GM21528 (cell line): ENCODE measurements around the gene KLHDC2.
"Not testable (repeated sequence)": the region's sequence is repeated elsewhere in the genome, so short reads cannot be mapped to it uniquely, and the experiment has no call there.

Source experiments
- ATAC-seq: cut with Tn5 transposase; IDR thresholded peaks from one replicate; pipeline ENCODE4 v1.9.1; 2021; ENCODE audit warnings: mild to moderate bottlenecking, moderate library complexity; ENCODE audit not compliant: unreplicated experiment, low FRiP score

KLHDC2 gene

DNA sequence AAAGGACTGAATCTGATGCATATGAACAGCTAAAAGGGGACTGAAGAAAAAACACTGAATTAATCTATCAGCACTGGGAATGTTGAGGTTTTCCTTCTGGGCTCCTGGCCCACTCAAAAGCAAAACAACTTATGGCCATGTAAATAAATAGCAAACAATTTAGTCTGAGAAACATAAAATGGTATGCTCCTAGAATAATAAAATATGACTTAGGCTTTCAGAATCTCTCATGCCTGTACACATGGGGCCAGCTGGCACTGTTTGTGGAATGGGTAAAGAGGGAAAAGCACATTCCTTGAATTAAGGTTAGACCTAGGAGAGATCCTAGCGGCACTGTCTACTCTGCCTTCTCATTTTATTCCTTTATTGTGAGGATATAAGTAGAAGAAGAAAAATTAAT, 6.2 kb downstream of the KLHDC2 start:
- ATAC-seq: no peak

GRCh38 chr14:49778421-49778820, 10.5 kb downstream of the KLHDC2 start:
- ATAC-seq: no peak

DNA sequence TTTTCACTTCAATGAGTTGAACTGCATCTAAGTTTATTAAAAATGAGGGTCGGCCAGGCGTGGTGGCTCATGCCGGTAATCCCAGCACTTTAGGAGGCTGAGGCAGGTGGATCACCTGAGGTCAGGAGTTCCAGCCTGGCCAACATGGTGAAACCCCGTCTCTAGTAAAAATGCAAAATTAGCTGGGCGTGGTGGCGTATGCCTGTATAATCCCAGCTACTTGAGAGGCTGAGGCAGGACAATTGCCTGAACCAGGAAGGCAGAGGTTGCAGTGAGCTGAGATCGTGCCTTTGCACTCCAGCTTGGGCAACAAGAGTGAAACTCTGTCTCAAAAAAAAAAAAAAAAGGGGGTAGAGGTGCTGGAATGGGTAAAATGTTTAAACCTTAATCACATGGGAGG, 13.1 kb downstream of the KLHDC2 start:
- ATAC-seq: not testable (repeated sequence)

DNA sequence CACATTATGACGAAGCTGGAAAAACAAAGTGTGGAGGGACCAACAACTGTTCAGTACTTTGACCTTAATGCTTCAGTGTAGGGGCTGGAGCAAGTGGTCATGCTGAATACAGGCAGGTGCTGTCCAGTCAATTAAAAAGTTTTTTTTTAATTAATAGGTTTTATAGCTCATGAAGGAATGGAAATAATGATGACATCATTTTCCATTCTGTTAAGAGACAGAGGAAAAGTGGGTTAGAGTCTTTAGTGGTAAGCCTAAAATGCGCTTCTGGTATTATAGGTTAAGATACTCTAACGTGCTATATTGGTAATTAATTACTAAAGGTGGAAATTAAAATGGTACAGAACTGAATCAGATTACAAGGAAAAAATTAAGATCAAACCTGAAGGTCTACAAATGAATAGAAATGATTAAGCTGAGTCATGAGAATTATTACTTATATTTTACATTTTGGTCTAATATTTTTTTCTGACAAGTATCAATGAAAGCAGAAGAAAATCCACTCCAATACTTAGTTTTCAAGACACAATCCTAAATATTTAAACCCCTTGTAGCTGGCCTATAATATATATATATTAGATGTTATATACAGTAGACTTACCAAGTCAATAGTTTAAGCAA, 15.6 kb downstream of the KLHDC2 start:
- no peak for ATAC-seq

DNA sequence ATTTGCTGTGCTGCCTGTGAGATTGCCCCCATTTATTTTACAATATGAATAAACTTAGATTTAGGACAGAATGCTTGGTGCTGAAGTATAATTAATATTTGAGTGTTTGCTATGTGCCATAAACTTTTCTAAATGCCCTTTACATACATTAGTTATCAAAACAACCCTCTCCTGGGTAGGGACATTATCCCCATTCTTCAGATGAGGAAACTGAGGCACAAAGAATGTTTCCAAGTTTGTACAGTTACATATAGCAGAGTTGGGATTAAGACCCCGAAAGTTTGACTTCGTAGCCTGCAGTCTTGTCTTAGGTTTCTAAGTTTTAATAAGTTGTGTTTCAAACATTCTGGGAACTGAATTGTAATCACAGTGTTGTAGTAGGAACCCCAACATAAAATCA, 18.4 kb downstream of the KLHDC2 start:
- no peak for ATAC-seq

- ATAC-seq: no peak
Measured at GRCh38 chr14:49792618-49793017, 24.7 kb downstream of the KLHDC2 start.

GRCh38 chr14:49796025-49796424, 28.1 kb downstream of the KLHDC2 start:
- ATAC-seq: no peak

DNA sequence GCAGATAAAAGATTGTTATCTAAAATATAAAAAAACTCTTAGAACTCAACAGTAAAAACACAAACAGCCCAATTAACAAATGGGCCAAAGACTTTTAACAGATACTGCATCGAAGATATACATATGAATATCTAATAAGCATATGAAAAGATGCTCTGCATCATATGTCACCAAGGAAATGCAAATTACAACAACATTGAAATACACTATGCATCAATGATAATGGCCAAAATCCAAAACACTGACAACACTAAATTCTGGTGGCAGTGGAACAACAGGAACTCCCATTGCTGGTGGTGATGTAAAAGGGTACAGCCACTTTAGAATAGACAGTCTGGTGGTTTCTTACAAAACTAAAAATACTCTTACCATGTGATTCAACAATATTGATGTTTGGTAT, 40.8 kb downstream of the KLHDC2 start:
- no peak for ATAC-seq

- ATAC-seq: not testable (repeated sequence)
Measured at GRCh38 chr14:49816118-49816517, 48.2 kb downstream of the KLHDC2 start.

GRCh38 chr14:49816844-49817243, 48.9 kb downstream of the KLHDC2 start:
- ATAC-seq: no peak

GRCh38 chr14:49820176-49820575, 52.2 kb downstream of the KLHDC2 start:
- ATAC-seq: no peak

DNA sequence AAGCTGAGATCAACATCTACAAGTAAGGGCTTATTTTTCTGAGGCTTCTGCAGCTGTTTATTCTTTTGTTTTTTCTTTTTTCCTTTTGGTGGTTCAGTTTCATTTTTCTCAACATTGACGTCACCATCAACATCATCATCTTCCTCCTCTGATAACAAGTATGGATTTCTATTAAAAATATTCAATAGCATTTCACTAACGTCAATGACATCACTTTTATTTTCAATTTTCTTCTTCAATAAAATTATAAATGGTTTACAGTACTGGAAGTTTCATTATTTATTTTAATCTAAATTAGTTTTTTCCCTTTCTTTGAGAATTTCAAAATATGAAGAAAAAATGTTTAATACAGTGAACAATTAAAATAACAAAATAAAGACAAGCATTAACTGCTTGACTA, 60.7 kb downstream of the KLHDC2 start:
- no peak for ATAC-seq
